D721Med (cell line): ENCODE results near the gene SFTA2.

Experiments used
- DNase-seq: peaks from one replicate; pipeline ENCODE4 v3.0.0; 2011; ENCODE audit warnings: low spot score; ENCODE audit not compliant: insufficient read length
- FAIRE-seq: peaks from 2 replicates; lab custom pipeline; 2011; peaks lifted over from hg19 to GRCh38; lab: Jason Lieb, UNC
- CTCF ChIP-seq: IDR thresholded peaks from 2 replicates; pipeline ENCODE4 v1.5.1; 2012; ENCODE audit warnings: mild to moderate bottlenecking, control low read depth; ENCODE audit not compliant: insufficient read depth; ENCODE audit errors: missing control alignments

SFTA2 gene

GRCh38 chr6:30881392-30882203 lies 50.4 kb downstream of the SFTA2 start:
- FAIRE-seq (no peak), DNase-seq (no peak)
- TF ChIP-seq CTCF, result no peak
